ENCODE measurements around the gene CABP4. TPM values are rescaled to one million over a fixed set of nuclear protein-coding genes. Genes with fewer than 3 reads are reported as not detected.

CABP4 gene
- total and polyA plus RNA-seq, 2 donors (not counting 3 experiments of a cell fraction or from before 2014, with no cell fraction given) = 2.4 to 5.0 TPM

DNA sequence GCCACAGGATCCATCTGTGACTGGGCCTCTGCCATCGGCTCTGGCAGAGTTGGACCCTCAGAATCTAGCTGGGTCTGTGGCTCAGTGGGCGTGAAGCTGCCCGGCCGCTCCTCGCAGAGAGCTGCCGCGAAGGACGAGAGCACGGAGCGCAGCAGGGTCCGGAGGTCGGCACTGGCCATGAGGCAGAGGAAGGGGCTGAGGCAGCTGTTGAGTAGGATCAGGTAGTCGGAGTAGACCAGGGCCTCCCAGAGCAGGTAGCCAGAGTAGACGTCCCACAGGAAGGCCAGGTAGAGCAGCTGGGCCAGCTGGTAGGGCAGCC, 3.5 kb upstream of the CABP4 start:
- Histone ChIP-seq H3K36me3 (ENCODE audit: control insufficient read depth in 2 of 2, extremely low read depth in 1 of 2, insufficient read depth in 2 of 2, low read length in 2 of 2) (no peaks in the 10 kb centered on the region), H3K27ac (ENCODE audit: insufficient read depth, low read depth, low read length) (no peak overlapping the region), H4K20me1 (replicated peaks; ENCODE audit: control insufficient read depth, extremely low read depth, insufficient read depth, low read length) (no peaks in the 10 kb centered on the region), H3K9ac (replicated peaks; ENCODE audit: extremely low read depth, insufficient read depth, low read length) (no peak overlapping the region), H3K79me2 (ENCODE audit: control insufficient read depth, insufficient read depth, low read length) (no peaks in the 10 kb centered on the region), H3K27me3 (ENCODE audit: control insufficient read depth in 2 of 2, insufficient read depth in 2 of 2, low read length in 2 of 2) (no peaks in the 10 kb centered on the region), H3K9me1 (replicated peaks; ENCODE audit: control insufficient read depth, extremely low read depth, insufficient read depth, low read length) (no peaks in the 10 kb centered on the region), H3K4me1 (ENCODE audit: control insufficient read depth, extremely low read depth, insufficient read depth, low read length) (peaks cover 7% of the 10 kb centered on the region), H3K4me3 (replicated peaks in 1 of 3; ENCODE audit: insufficient read depth in 1 of 3, low read depth in 1 of 3, low read length in 3 of 3) (no peak overlapping the region), H3K4me2 (ENCODE audit: insufficient read depth, low read length) (no peak overlapping the region), H3K9me3 (replicated peaks; ENCODE audit: control insufficient read depth, insufficient read depth, low read length) (no peaks in the 10 kb centered on the region), H2AFZ (ENCODE audit: low read depth, low read length) (peak overlapping the region; percentile 97)
- BruUV-seq (replicated peaks) = no TSS peak
- no peak for FAIRE-seq
- DNase-seq (ENCODE audit: low read depth, low spot score) = no peak
- no peak for TF ChIP-seq EZH2 (IDR thresholded peaks at IDR 0.05; ENCODE audit: borderline replicate concordance, low read depth, low read length, severe bottlenecking)
- TF ChIP-seq, protein P1, sequence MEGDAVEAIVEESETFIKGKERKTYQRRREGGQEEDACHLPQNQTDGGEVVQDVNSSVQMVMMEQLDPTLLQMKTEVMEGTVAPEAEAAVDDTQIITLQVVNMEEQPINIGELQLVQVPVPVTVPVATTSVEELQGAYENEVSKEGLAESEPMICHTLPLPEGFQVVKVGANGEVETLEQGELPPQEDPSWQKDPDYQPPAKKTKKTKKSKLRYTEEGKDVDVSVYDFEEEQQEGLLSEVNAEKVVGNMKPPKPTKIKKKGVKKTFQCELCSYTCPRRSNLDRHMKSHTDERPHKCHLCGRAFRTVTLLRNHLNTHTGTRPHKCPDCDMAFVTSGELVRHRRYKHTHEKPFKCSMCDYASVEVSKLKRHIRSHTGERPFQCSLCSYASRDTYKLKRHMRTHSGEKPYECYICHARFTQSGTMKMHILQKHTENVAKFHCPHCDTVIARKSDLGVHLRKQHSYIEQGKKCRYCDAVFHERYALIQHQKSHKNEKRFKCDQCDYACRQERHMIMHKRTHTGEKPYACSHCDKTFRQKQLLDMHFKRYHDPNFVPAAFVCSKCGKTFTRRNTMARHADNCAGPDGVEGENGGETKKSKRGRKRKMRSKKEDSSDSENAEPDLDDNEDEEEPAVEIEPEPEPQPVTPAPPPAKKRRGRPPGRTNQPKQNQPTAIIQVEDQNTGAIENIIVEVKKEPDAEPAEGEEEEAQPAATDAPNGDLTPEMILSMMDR (IDR thresholded peaks at IDR 0.05; ENCODE audit: extremely low read depth in 1 of 2, insufficient read depth in 1 of 2, low read depth in 1 of 2, low read length in 2 of 2) = no peak
- TF ChIP-seq POLR2A (IDR thresholded peaks at IDR 0.05; ENCODE audit: low read depth, low read length) = no peak
- TF ChIP-seq FOS (IDR thresholded peaks at IDR 0.05; ENCODE audit: borderline replicate concordance, insufficient read depth, low read length) = no peak
- no peak for TF ChIP-seq MYC (IDR thresholded peaks at IDR 0.05; ENCODE audit: low read depth, low read length)
- no peak for TF ChIP-seq GATA2 (IDR thresholded peaks at IDR 0.05; ENCODE audit: insufficient read depth, insufficient read length, low read depth, low read length)
- TF ChIP-seq POLR2AphosphoS5 (IDR thresholded peaks at IDR 0.05; ENCODE audit: insufficient read depth, low read depth, low read length) = no peak
- TF ChIP-seq JUN (IDR thresholded peaks at IDR 0.05; ENCODE audit: borderline replicate concordance, insufficient read depth, insufficient read length, low read depth) = no peak
- CTCF ChIA-PET = interaction anchor here (0.8 to 1.4 kb wide), 9 partner anchors 8 to 208 kb away, joined by 3 to 10 read pairs (median 4); partner anchors contain the start of genes AIP, CORO1B, PPP1CA and RAD9A
- intact Hi-C loops (cut with micrococcal nuclease) = no loop called here
- POLR2A ChIA-PET = interaction anchor here (1.5 kb wide), 1 partner anchor 9 kb away, joined by 4 read pairs; no protein-coding TSS in a partner anchor
- dilution Hi-C loops (cut with MboI; ENCODE audit: extremely low pct_ligation_motif_present, low sequenced_read_pairs) = no loop called here
